Esophagus mucosa (tissue), 1 donor: Measurements from ENCODE around the gene STRADA. TPM values are rescaled to one million over a fixed set of nuclear protein-coding genes. Genes with fewer than 3 reads are reported as not detected.
A peak's percentile ranks its signal among the peaks of the same experiment; 100 is the strongest.

Experiments
- ATAC-seq: fragments of 200-7000 bp; cut with Tn5 transposase; one replicate; pipeline ENCODE4 v1.9.1; 2020
- total RNA-seq: library from RNA; stranded (reverse); gene quantifications from one replicate; pipeline ENCODE4 v1.2.4, GENCODE V29; 2023
- donor health status: DM: yes; HTN: yes; CAD: no.

STRADA gene
- 22.2 TPM for total RNA-seq

DNA sequence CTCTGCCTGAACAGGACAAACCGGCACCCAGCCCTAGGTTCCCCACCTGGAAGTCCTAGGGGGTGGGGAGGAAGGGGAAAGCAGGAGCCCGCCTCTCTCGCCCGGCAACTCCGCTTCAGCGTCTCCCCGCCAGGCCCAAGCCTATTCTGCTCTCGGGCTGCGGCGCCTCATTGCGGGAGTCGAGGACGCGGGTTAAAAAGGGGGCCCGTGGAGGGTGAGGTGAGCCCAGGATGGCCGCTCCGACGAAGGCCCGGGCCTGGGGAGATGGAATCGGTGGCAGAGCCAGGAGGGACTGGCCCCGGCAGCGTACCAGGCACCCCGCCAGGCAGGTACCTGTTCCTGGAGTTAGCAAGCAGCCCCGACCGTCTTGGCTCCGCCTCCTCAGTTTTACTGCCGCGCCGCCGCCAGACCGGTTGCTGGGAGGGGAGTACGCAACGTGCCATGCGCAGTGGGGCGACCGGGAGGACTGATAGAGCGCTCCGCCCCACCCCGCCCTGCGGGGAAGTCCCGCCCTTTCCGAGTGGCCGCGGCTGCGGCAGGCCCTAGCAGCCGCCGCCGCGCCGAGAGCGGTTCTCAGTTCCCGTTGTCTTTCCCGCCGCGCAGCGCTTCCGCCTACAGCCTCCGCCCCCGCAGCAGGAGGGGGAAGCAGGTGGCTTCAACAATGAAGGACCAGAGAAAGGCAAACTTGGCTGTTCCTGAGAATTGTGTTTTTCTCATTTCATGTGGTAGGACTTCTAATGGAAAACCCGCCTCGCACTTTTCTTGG, at the start of gene STRADA:
STRADA (minus strand) TSS at position 392 of the 766 bp plus-strand sequence. CDS start 13,430 bp downstream, outside the sequence.
- peak; percentile 98 for ATAC-seq

DNA sequence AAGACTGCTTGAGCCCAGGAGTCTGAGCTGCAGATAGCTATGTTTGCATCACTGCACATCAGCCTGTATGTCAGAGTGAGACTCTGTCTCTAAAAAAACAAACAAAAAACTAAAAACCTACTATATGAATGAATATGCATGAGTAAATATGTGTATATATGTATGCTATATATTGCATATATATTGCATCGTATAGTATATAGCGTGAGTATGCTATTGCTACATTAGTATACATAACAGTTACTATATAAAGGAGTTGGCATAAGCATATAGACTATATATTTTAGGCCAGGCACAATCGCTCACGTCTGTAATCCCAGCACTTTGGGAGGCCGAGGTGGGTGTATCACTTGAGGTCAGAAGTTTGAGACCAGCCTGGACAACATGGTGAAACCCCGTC, 48.5 kb upstream of the STRADA start:
- no peak for ATAC-seq

- peak; percentile 99 for ATAC-seq
Measured at GRCh38 chr17:63786971-63787711, 45.5 kb upstream of the STRADA start.

DNA sequence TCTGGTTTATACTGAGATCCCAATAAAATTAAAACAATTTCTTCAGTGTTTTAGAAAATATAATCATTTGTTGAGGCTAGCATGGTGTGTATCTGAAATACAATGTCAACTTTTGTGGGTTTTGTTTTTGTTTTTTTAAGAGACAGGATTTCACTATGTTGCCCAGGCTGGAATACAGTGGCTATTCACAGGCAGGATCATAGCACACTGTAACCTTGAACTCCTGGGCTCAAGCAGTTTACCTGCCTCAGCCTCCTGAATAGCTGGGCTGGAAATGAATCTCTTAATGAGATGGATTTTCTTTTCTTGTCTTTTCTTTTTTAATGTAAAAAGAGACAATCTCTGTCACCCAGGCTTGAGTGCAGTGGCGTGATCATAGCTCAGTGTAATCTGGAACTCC, 44.5 kb upstream of the STRADA start:
- no peak for ATAC-seq

DNA sequence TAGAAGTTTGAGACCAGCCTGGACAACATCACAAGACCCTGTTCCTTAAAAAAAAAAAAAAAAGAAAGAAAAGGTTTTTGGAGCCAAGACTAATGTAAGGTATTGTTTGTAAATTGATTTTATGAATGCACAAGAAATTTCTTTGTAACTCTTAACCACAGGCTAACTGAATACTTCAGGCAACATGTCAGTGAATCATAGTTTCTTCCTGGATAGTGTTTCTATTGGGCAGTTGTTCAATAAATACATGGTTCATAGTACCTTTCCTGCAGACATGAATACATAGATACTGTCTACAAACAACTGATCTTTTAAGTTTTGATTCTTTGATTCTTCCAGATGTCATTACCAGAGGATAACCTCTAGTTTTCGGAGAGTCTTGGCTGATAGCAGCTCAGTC, 44.0 kb upstream of the STRADA start:
- no peak for ATAC-seq

DNA sequence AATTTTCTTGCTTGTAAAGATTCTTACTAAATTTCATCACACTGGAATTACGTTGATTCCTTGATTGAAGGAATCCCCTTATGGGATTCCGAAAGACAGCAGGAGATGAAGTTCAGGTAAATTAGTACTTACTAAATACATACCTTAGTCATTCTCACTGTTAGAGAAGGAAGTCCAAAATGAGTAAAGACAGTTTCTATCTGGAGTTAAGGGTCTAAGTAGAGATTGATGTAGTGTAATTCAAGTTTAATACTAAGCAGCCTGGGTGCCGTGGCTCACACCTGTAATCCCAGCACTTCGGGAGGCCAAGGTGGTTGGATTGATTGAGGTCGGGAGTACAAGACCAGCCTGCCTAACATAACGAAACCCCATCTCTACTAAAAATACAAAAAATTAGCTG, 41.9 kb upstream of the STRADA start:
- no peak for ATAC-seq

DNA sequence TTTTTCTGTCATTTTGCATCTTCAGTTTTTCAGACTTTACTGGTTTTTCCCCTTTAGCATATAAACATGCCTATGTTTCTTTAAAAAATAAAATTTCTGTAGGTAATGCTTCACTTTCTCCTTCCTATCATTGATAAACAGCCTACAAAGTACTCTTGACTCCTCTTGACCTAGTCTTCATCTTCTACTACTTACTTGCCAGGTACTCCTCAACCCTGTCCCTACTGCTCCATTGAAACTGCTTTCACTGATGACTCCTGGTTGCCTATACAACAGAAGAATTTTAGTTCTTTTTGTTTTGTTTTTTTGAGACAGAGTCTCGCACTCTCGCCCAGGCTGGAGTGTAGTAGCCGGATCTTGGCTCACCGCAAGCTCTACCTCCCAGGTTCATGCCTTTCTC, 39.3 kb upstream of the STRADA start:
- no peak for ATAC-seq

- ATAC-seq, result peak; percentile 74
Measured at GRCh38 chr17:63780507-63780906, 38.9 kb upstream of the STRADA start.

GRCh38 chr17:63775420-63775819, 33.8 kb upstream of the STRADA start:
- no peak for ATAC-seq

DNA sequence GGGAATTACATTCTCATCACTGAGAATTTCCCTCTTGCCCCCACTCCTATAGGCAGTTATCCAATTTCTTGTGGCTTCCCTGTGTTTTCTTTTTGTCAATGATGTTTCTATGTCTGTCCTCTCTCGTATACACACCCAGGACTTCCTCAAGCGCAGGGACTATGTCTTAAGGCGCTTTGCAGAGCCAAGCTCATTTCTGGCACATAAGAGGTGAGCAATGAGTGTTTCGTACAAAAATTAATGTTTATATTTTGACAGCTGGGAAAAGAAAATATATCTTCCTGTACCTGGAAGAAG, 33.3 kb upstream of the STRADA start:
- ATAC-seq, result no peak

GRCh38 chr17:63774141-63774968, 32.8 kb upstream of the STRADA start, which contains the start of gene DDX42:
DDX42 (plus strand) TSS chr17:63774170; CDS start chr17:63787050, 12,880 bp downstream.
- ATAC-seq, result peak; percentile 5

GRCh38 chr17:63773272-63774140, 31.9 kb upstream of the STRADA start, which contains the start of gene CCDC47:
CCDC47 (minus strand) TSS chr17:63773597; CDS start chr17:63766175, 7,422 bp downstream.
- ATAC-seq, result peak; percentile 96

DNA sequence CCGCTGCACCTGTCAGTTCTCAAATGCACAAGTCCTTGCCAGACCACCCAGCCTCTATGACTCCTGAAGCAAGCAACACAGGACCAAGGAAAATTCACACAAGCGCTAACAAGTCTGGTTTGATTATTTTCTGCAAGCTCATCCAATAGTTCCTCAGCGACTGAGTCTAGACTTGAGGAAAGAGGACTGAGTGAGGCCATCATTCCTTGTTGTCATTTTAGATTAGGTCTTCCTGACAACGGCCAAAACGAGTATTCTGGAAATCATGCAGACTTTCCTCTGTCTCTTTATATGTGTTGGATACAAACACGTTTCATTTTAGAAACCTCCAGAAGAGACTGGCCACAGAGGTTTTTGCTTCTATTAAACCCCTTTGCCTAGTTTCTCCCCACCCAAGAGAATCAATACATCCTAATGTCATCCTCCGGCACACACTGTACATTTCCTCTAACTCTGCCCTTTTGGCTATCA, 31.2 kb upstream of the STRADA start:
- ATAC-seq, result no peak

- ATAC-seq, result no peak
Measured at GRCh38 chr17:63768433-63768832, 26.8 kb upstream of the STRADA start.

- no peak for ATAC-seq
Measured at GRCh38 chr17:63766754-63767153, 25.2 kb upstream of the STRADA start.

- ATAC-seq, result no peak
Measured at GRCh38 chr17:63764716-63765115, 23.1 kb upstream of the STRADA start.

DNA sequence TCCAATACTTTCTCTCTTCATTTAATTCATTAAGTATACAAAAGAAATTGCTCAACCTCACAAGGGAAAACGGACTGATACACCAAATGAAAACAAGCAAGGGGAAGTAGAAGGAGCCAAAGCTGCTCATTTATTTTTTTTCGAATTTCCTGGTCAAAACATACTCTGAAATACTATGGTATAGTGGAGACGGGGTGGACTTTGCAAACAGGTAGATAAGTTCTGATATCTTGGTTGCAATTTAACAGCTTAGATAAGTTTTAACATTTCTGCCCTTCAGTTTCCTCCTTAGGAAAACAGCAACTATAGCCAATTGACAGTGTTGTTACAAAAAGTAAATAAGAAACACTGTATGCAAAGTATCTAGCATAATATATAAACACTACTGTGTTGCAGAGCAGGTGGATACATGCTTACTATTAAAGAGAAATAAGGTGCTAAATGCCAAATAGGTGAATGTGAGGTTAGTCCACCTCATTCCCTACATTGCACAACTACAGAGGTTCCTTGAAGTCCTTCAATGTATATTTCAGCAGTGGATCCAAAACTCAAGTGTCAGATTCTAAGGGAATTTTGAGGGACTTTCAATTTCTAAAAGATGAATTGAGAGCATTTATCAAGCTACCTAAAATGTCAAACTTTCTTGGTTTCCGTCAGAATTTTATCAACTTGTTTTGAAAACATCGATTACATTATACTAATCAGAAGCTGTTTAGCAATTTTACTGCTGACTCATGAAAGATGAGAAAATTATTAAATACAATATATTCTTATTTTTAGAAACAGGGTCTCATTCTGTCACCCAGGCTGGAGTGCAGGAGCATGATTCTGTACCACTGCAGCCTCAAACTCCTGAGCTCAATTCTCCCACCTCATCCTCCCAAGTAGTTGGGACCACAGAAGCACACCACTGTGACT, 20.8 kb upstream of the STRADA start:
- ATAC-seq, result no peak

DNA sequence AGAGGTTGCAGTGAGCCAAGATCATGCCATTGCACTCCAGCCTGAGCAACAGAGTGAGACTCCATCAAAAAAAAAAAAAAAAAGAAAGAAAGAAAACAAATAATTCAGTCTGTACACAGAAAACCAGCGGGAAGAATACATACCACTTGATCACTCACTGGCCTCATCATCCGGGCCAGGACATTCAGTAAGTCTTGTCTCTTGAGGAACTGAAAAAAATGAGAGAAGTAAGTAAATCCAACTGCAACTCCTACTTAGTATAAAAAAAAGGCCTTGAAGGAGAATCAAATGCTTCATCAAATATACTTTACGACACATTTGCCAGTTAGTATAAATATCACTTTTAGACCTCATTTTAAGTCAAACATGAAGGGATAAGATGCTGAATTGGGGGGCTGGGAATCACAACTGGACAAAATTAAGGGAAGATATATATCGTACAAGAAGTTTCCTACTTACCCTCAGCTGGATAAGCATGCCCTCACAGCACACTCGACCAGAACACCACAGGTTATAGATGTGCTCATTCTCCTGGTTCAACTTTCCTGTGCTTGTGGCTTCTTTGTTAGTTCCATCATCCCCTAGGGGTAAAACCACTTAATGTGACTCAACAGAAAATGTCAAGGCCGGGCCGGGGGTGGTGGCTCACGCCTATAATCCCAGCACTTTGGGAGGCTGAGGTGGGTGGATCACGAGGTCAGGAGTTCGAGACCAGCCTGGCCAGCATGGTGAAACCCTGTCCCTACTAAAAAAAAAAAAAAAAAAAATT, 19.4 kb upstream of the STRADA start:
- ATAC-seq, result no peak

- ATAC-seq, result no peak
Measured at GRCh38 chr17:63758428-63758827, 16.8 kb upstream of the STRADA start.

- no peak for ATAC-seq
Measured at GRCh38 chr17:63754046-63754445, 12.4 kb upstream of the STRADA start.
